SK-N-SH (cell line): Measurements from ENCODE around the gene CHGA. TPM values are rescaled to one million over a fixed set of nuclear protein-coding genes. Genes with fewer than 3 reads are reported as not detected.
A peak's percentile ranks its signal among the peaks of the same experiment; 100 is the strongest.

Source experiments
- CTCF ChIA-PET: fragments of 300-600, 350-600 bp; formaldehyde crosslinking; extraction: SDS; loops from one replicate; lab custom pipeline; 2021; lab: Yijun Ruan, JAX
- POLR2A ChIA-PET: fragments of 350-600 bp; sonication (Branson Sonifier 250); formaldehyde crosslinking; extraction: SDS; loops from one replicate; lab custom pipeline; 2020; ENCODE audit warnings: antibody characterized with exemption, inconsistent platforms; lab: Yijun Ruan, JAX
- DNase-seq: peaks from one replicate; pipeline ENCODE4 v3.0.0; 2012
- H2AFZ ChIP-seq: fragments of 200-600 bp; sonication (generic); 2 replicates; pipeline ENCODE4 v1.8.1; 2016; ENCODE audit warnings: antibody characterized with exemption, mild to moderate bottlenecking, low read depth
- H3F3A ChIP-seq: fragments of 200-600 bp; sonication (generic); replicated peaks from 2 replicates; pipeline ENCODE3; 2016; ENCODE audit warnings: antibody characterized with exemption, mild to moderate bottlenecking; ENCODE audit not compliant: insufficient read depth
- H3K27ac ChIP-seq, 2 experiments: fragments of 200-500 bp in 1 of 2; fragments of 200-600 bp in 1 of 2; sonication (Bioruptor generic) in 1 of 2; sonication (generic), shearing (Covaris generic) in 1 of 2; 2 replicates each; pipeline versions ENCODE4 v1.5.1 to v1.6.1; 2014 to 2016; ENCODE audit warnings: low read depth in 2 of 2, inconsistent platforms in 1 of 2, low read length in 1 of 2, mild to moderate bottlenecking in 1 of 2, mixed read lengths in 1 of 2
- H3K27me3 ChIP-seq: fragments of 200-600 bp; sonication (generic), shearing (Covaris generic); 2 replicates; pipeline ENCODE4 v1.6.1; 2016; ENCODE audit warnings: mixed run types; ENCODE audit not compliant: insufficient read depth
- H3K36me3 ChIP-seq, 2 experiments: fragments of 200-500 bp in 1 of 2; fragments of 200-600 bp in 1 of 2; sonication (Bioruptor generic) in 1 of 2; sonication (generic) in 1 of 2; replicated peaks in 1 of 2; 2 replicates each; pipeline versions ENCODE3 to v1.5.1; 2014 to 2016; ENCODE audit warnings: low read length in 1 of 2, mild to moderate bottlenecking in 1 of 2; ENCODE audit not compliant: insufficient read depth in 2 of 2, control insufficient read depth in 1 of 2
- H3K4me1 ChIP-seq, 2 experiments: fragments of 200-500 bp in 1 of 2; fragments of 200-600 bp in 1 of 2; sonication (Bioruptor generic) in 1 of 2; sonication (generic), shearing (Covaris generic) in 1 of 2; 2 replicates each; pipeline versions ENCODE4 v1.5.1 to v1.6.1; 2014 to 2016; ENCODE audit warnings: low read depth in 1 of 2, low read length in 1 of 2, mixed run types in 1 of 2; ENCODE audit not compliant: insufficient read depth in 2 of 2, control insufficient read depth in 1 of 2
- H3K4me2 ChIP-seq: fragments of 200-600 bp; sonication (generic), shearing (Covaris generic); 2 replicates; pipeline ENCODE4 v1.6.1; 2017; ENCODE audit warnings: mixed run types
- H3K4me3 ChIP-seq, 2 experiments: fragments of 200-500 bp in 1 of 2; fragments of 200-600 bp in 1 of 2; sonication (Bioruptor generic) in 1 of 2; sonication (generic), shearing (Covaris generic) in 1 of 2; 2 replicates each; pipeline versions ENCODE4 v1.5.1 to v1.8.1; 2014 to 2016; ENCODE audit warnings: low read depth in 2 of 2, inconsistent platforms in 1 of 2, low read length in 1 of 2, mild to moderate bottlenecking in 1 of 2, mixed read lengths in 1 of 2, moderate library complexity in 1 of 2
- H3K79me2 ChIP-seq: fragments of 200-600 bp; sonication (generic); 2 replicates; pipeline ENCODE4 v1.8.1; 2017; ENCODE audit warnings: mild to moderate bottlenecking; ENCODE audit not compliant: insufficient read depth
- H3K9ac ChIP-seq: fragments of 200-600 bp; sonication (generic); 2 replicates; pipeline ENCODE4 v1.6.1; 2017; ENCODE audit warnings: mixed run types
- H3K9me2 ChIP-seq: fragments of 200-600 bp; sonication (generic); 2 replicates; pipeline ENCODE4 v1.6.1; 2017; ENCODE audit warnings: mixed run types
- H3K9me3 ChIP-seq: fragments of 200-600 bp; sonication (generic); 2 replicates; pipeline ENCODE4 v1.6.1; 2017; ENCODE audit warnings: mixed run types, mild to moderate bottlenecking, moderate library complexity
- H4K20me1 ChIP-seq: fragments of 200-600 bp; sonication (generic); 2 replicates; pipeline ENCODE4 v1.6.1; 2017; ENCODE audit warnings: mild to moderate bottlenecking, mixed run types; ENCODE audit not compliant: insufficient read depth
- FOSL2 ChIP-seq: IDR thresholded peaks from 2 replicates; pipeline ENCODE4 v1.4.0; 2012; ENCODE audit warnings: low read depth, mild to moderate bottlenecking, moderate library complexity, borderline replicate concordance
- FOXJ3 ChIP-seq: sonication (generic); formaldehyde crosslinking; IDR thresholded peaks from 2 replicates; pipeline ENCODE4 v1.5.1; 2020; ENCODE audit warnings: mild to moderate bottlenecking, missing genetic modification reagents
- JUND ChIP-seq: IDR thresholded peaks from 2 replicates; pipeline ENCODE4 v1.4.0; 2012
- RAD21 ChIP-seq: IDR thresholded peaks from 2 replicates; pipeline ENCODE4 v1.6.1; 2012; ENCODE audit warnings: mild to moderate bottlenecking, low read length
- TAF1 ChIP-seq: IDR thresholded peaks from 2 replicates; pipeline ENCODE4 v1.6.1; 2012; ENCODE audit warnings: low read depth, mild to moderate bottlenecking, low read length, moderate library complexity, borderline replicate concordance
- YY1 ChIP-seq: IDR thresholded peaks from 2 replicates; pipeline ENCODE4 v1.4.0; 2012; ENCODE audit warnings: low read depth, mild to moderate bottlenecking
- WGBS: methylation state at CpG from one replicate; pipeline ENCODE4 v1.1.6; 2017; ENCODE audit warnings: low lambda C conversion rate; 5-methylcytosine and 5-hydroxymethylcytosine counted together
- polyA plus RNA-seq, 3 experiments: library from polyadenylated mRNA; depleted of rRNA; stranded (reverse); fragments of >200 nt; gene quantifications; 2 replicates each; pipeline ENCODE4 v1.2.3, GENCODE V29; 2012
- TF ChIP-seq, protein P1 (sequence below): IDR thresholded peaks from 2 replicates; pipeline ENCODE4 v1.6.1; 2012; ENCODE audit warnings: mild to moderate bottlenecking, low read depth, low read length, moderate library complexity
- TF ChIP-seq, protein P2 (sequence below): IDR thresholded peaks from 2 replicates; pipeline ENCODE4 v1.4.0; 2012; ENCODE audit warnings: low read depth, borderline replicate concordance
- TF ChIP-seq, protein P3 (sequence below): IDR thresholded peaks from 2 replicates; pipeline ENCODE4 v1.4.0; 2012; ENCODE audit warnings: low read depth

The CHGA gene
- polyA plus RNA-seq, 1 of the 3 experiments (the other 2 are of a cell fraction) = 5.6 TPM

DNA sequence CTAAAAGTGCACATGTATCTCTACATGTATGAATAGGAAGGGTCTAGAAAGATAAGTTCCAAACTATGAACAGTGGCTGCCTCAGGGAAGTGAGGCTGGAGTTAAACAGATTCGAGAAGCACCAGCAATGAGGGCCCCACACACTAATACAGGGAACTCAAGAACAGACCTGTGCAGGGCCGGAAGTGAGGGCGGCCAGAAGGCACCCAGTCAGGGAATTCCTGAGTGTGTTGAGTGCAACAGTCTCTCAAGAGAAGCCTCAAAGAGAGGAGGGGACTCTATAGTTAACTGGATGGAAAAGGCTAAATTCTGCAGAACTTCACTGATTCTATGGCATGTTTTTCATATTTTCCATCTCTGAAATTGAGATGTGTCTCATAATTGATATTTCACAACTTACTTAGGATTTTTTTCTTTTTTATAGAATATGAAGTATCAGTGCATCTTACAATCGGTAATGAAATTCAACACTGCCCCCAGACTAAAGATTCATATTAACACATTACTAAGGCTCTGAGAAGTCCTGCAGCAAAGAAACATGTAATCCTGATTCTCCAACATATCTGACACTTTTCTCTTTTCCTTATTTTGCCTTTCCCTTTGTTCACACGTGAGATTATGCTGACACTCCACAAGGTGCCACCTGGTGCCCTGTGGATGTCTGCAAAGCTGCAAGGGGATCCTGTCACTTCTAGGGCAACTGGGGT is 61.3 kb downstream of the CHGA start:
- Histone ChIP-seq H3K36me3 (no peaks in the 10 kb centered on the region), H3K4me2 (no peak overlapping the region), H3K4me3 (no peak overlapping the region), H3K27ac (peak overlapping the region in 1 of 2 experiments; percentile 2; a peak in 1 of 4 replicates), H3K4me1 (peaks cover 0 to 43% of the 10 kb centered on the region in 2 experiments; a peak in 2 of 4 replicates), H3K9me3 (no peaks in the 10 kb centered on the region), H4K20me1 (no peaks in the 10 kb centered on the region), H3K79me2 (no peaks in the 10 kb centered on the region), H3K9me2 (no peaks in the 10 kb centered on the region), H3K27me3 (no peaks in the 10 kb centered on the region), H2AFZ (no peak overlapping the region), H3F3A (no peaks in the 10 kb centered on the region), H3K9ac (no peak overlapping the region)
- 90% methylated on average over 5 of the region's 5 CpGs for WGBS
- DNase-seq = no peak
- TF ChIP-seq FOXJ3 (CRISPR knock-in tag) (no peak), FOSL2 (no peak), RAD21 (no peak), JUND (no peak), TAF1 (no peak), YY1 (no peak)
- TF ChIP-seq, protein P1, sequence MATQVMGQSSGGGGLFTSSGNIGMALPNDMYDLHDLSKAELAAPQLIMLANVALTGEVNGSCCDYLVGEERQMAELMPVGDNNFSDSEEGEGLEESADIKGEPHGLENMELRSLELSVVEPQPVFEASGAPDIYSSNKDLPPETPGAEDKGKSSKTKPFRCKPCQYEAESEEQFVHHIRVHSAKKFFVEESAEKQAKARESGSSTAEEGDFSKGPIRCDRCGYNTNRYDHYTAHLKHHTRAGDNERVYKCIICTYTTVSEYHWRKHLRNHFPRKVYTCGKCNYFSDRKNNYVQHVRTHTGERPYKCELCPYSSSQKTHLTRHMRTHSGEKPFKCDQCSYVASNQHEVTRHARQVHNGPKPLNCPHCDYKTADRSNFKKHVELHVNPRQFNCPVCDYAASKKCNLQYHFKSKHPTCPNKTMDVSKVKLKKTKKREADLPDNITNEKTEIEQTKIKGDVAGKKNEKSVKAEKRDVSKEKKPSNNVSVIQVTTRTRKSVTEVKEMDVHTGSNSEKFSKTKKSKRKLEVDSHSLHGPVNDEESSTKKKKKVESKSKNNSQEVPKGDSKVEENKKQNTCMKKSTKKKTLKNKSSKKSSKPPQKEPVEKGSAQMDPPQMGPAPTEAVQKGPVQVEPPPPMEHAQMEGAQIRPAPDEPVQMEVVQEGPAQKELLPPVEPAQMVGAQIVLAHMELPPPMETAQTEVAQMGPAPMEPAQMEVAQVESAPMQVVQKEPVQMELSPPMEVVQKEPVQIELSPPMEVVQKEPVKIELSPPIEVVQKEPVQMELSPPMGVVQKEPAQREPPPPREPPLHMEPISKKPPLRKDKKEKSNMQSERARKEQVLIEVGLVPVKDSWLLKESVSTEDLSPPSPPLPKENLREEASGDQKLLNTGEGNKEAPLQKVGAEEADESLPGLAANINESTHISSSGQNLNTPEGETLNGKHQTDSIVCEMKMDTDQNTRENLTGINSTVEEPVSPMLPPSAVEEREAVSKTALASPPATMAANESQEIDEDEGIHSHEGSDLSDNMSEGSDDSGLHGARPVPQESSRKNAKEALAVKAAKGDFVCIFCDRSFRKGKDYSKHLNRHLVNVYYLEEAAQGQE = no peak
- TF ChIP-seq, protein P2, sequence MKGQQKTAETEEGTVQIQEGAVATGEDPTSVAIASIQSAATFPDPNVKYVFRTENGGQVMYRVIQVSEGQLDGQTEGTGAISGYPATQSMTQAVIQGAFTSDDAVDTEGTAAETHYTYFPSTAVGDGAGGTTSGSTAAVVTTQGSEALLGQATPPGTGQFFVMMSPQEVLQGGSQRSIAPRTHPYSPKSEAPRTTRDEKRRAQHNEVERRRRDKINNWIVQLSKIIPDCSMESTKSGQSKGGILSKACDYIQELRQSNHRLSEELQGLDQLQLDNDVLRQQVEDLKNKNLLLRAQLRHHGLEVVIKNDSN = no peak
- TF ChIP-seq, protein P3, sequence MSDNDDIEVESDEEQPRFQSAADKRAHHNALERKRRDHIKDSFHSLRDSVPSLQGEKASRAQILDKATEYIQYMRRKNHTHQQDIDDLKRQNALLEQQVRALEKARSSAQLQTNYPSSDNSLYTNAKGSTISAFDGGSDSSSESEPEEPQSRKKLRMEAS = no peak
- POLR2A ChIA-PET = no interaction called here
- CTCF ChIA-PET = interaction anchor here (0.7 to 1.4 kb wide), 2 partner anchors 15 to 99 kb away, joined by 3 to 5 read pairs; no protein-coding TSS in a partner anchor

Other genes starting within 250 kb of the CHGA start
- 76.3 and 86.4 TPM in 2 replicates for gene LGMN, start 174.5 kb upstream of the CHGA start, polyA plus RNA-seq (2012; rRNA removed)
- 25.6 and 29.1 TPM in 2 replicates for gene GOLGA5, start 128.8 kb upstream of the CHGA start, polyA plus RNA-seq (2012; rRNA removed)
- 23.2 and 30.2 TPM in 2 replicates for gene ITPK1, start 192.8 kb downstream of the CHGA start, polyA plus RNA-seq (2012; rRNA removed)